H1 (cell line): ENCODE measurements around the gene PLA2G4F. TPM values are rescaled to one million over a fixed set of nuclear protein-coding genes. Genes with fewer than 3 reads are reported as not detected.

Source experiments
- CHD7 ChIP-seq: fragments of 300-600 bp; sonication (generic); IDR thresholded peaks from 2 replicates; pipeline ENCODE4 v1.7.1; 2012; ENCODE audit warnings: low read length, moderate library complexity, mild to moderate bottlenecking, inconsistent platforms; ENCODE audit not compliant: insufficient replicate concordance
- JUND ChIP-seq: IDR thresholded peaks from 2 replicates; pipeline ENCODE4 v1.6.1; 2011; ENCODE audit warnings: mild to moderate bottlenecking, improper control_type of control experiment, low read length
- KDM5A ChIP-seq: fragments of 200-600 bp; IDR thresholded peaks from 2 replicates; pipeline ENCODE4 v1.7.1; 2012; ENCODE audit warnings: mild to moderate bottlenecking, low read length, inconsistent platforms, mixed read lengths
- MAX ChIP-seq: IDR thresholded peaks from 2 replicates; pipeline ENCODE4 v1.6.1; 2012; ENCODE audit warnings: inconsistent platforms
- POLR2A ChIP-seq, 2 experiments: IDR thresholded peaks; 1 replicate in 1 of 2; 2 replicates in 1 of 2; pipeline ENCODE4 v1.6.1; 2011; ENCODE audit warnings: low read depth in 2 of 2, low read length in 2 of 2, mild to moderate bottlenecking in 2 of 2; ENCODE audit errors: control extremely low read depth in 1 of 2
- RBBP5 ChIP-seq: IDR thresholded peaks from 2 replicates; pipeline ENCODE4 v1.7.1; 2012; ENCODE audit warnings: low read depth, mild to moderate bottlenecking, inconsistent platforms, low read length, moderate library complexity, borderline replicate concordance
- RNF2 ChIP-seq: fragments of 200-900, 300-1000 bp; sonication (generic); IDR thresholded peaks from 2 replicates; pipeline ENCODE4 v1.7.1; 2016; ENCODE audit warnings: borderline replicate concordance, low read depth, mild to moderate bottlenecking, antibody characterized with exemption, low read length; ENCODE audit not compliant: poor library complexity, severe bottlenecking; ENCODE audit errors: missing control alignments
- RXRA ChIP-seq: IDR thresholded peaks from 2 replicates; pipeline ENCODE4 v1.6.1; 2011; ENCODE audit warnings: low read depth, mild to moderate bottlenecking, low read length, moderate library complexity; ENCODE audit not compliant: insufficient read depth
- ZNF274 ChIP-seq: IDR thresholded peaks from 2 replicates; pipeline ENCODE4 v1.7.0; 2012; ENCODE audit warnings: low read length, borderline replicate concordance; ENCODE audit errors: extremely low read depth
- polyA plus RNA-seq, 7 experiments: library from polyadenylated mRNA; depleted of rRNA in 3 of 7; stranded (reverse) in 5 of 7; unstranded in 2 of 7; fragments of >200 nt in 5 of 7; fragments of 200-250 nt in 2 of 7; gene quantifications; 1 replicate in 5 of 7; 2 replicates in 1 of 7; 4 replicates in 1 of 7; pipeline versions ENCODE4 v1.2.1 to v1.2.3, GENCODE V29; 2011 to 2013; ENCODE audit warnings: missing spikeins in 2 of 7, mixed read lengths in 2 of 7
- total RNA-seq: library from RNA; stranded (reverse); fragmentation: NEBNext Ultra II Directional; extraction: Animal tissue kit (Norgen Biotek cat#: 25700); gene quantifications from 2 replicates; pipeline ENCODE4 v1.2.1, GENCODE V29; 2021

The PLA2G4F gene
- total and polyA plus RNA-seq, 2 of the 8 experiments (the other 6 are each of a cell fraction or from before 2014, with no cell fraction given) = not detected

- TF ChIP-seq CHD7 = no peak
- TF ChIP-seq RXRA = no peak
- no peak for TF ChIP-seq RBBP5
- no peak for TF ChIP-seq KDM5A
- no peak for TF ChIP-seq RNF2
- no peak for TF ChIP-seq MAX
- TF ChIP-seq ZNF274 = no peak
- no peak for TF ChIP-seq POLR2A (IDR thresholded peaks at IDR 0.05; ENCODE audit: control extremely low read depth in 1 of 2, low read depth in 2 of 2, low read length in 2 of 2)
- no peak for TF ChIP-seq JUND
Measured at GRCh38 chr15:42146551-42147430, 9.6 kb downstream of the PLA2G4F start (continued).
